ENCODE data around the gene ACTN2. TPM values are rescaled to one million over a fixed set of nuclear protein-coding genes. Genes with fewer than 3 reads are reported as not detected.

Gene ACTN2
- total RNA-seq, 1 experiment from 2014 or later, result not detected

GRCh38 chr1:236720206-236720605 lies 33.9 kb downstream of the ACTN2 start:
- Histone ChIP-seq H3K27ac (ENCODE audit: low read length) (no peak overlapping the region), H3K9me3 (ENCODE audit: low read length) (no peaks in the 10 kb centered on the region), H3K36me3 (ENCODE audit: low read depth, low read length) (no peaks in the 10 kb centered on the region), H3F3A (ENCODE audit: low read length, unreplicated experiment) (no peaks in the 10 kb centered on the region), H3K9me2 (replicated peaks; ENCODE audit: low read length) (no peaks in the 10 kb centered on the region), H3K27me3 (ENCODE audit: low read length) (peaks cover 48% of the 10 kb centered on the region), H3K4me3 (ENCODE audit: low read length) (no peak overlapping the region), H4K20me1 (ENCODE audit: low read length) (no peaks in the 10 kb centered on the region), H3K9ac (ENCODE audit: low read length) (no peak overlapping the region), H3K4me2 (ENCODE audit: low read length) (no peak overlapping the region), H3K4me1 (ENCODE audit: insufficient read depth, low read length) (no peaks in the 10 kb centered on the region), H3K79me2 (ENCODE audit: low read length) (no peaks in the 10 kb centered on the region), H2AFZ (ENCODE audit: low read length) (no peak overlapping the region)
- ChIA-PET CTCF (no interaction called here), POLR2A (ENCODE audit: unreplicated experiment) (no interaction called here)
- no peak for ATAC-seq
- intact Hi-C loops (cut with micrococcal nuclease), result no loop called here
- no peak for DNase-seq
- BruUV-seq (replicated peaks), result no TSS peak
- TF ChIP-seq EZH2phosphoT487 (IDR thresholded peaks at IDR 0.05; ENCODE audit: borderline replicate concordance, low read length) (no peak), EZH2 (IDR thresholded peaks at IDR 0.05; ENCODE audit: low read length, unreplicated experiment) (no peak)
- TF ChIP-seq, protein P1, sequence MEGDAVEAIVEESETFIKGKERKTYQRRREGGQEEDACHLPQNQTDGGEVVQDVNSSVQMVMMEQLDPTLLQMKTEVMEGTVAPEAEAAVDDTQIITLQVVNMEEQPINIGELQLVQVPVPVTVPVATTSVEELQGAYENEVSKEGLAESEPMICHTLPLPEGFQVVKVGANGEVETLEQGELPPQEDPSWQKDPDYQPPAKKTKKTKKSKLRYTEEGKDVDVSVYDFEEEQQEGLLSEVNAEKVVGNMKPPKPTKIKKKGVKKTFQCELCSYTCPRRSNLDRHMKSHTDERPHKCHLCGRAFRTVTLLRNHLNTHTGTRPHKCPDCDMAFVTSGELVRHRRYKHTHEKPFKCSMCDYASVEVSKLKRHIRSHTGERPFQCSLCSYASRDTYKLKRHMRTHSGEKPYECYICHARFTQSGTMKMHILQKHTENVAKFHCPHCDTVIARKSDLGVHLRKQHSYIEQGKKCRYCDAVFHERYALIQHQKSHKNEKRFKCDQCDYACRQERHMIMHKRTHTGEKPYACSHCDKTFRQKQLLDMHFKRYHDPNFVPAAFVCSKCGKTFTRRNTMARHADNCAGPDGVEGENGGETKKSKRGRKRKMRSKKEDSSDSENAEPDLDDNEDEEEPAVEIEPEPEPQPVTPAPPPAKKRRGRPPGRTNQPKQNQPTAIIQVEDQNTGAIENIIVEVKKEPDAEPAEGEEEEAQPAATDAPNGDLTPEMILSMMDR (conservative IDR thresholded peaks at IDR 0.05; ENCODE audit: low read depth, low read length), result no peak

DNA sequence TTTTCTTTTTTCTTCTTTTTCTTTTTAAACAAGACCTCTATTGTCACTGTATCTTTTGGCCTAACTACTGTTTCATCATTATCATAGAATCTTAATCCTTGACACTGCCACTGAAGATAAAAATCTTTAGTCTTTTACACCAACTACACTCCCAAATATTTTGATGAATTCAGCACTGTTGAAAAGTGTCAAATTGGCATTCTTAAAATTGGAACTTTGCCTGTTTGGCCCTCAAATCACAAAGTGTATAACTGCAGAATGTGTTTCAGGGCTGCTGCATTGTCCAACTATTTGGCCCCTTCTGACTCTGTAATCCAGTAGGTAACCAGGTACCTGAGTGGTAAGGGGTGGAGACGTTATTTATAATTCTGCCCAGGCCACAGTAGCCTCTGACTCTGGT lies 34.3 kb downstream of the ACTN2 start:
- no TSS peak for BruUV-seq (replicated peaks)
- Histone ChIP-seq H3K4me3 (ENCODE audit: low read length) (no peak overlapping the region), H3K27me3 (ENCODE audit: low read length) (peaks cover 48% of the 10 kb centered on the region), H3K27ac (ENCODE audit: low read length) (no peak overlapping the region), H3F3A (ENCODE audit: low read length, unreplicated experiment) (no peaks in the 10 kb centered on the region), H2AFZ (ENCODE audit: low read length) (no peak overlapping the region), H3K9me2 (replicated peaks; ENCODE audit: low read length) (no peaks in the 10 kb centered on the region), H3K36me3 (ENCODE audit: low read depth, low read length) (no peaks in the 10 kb centered on the region), H3K9me3 (ENCODE audit: low read length) (no peaks in the 10 kb centered on the region), H4K20me1 (ENCODE audit: low read length) (no peaks in the 10 kb centered on the region), H3K9ac (ENCODE audit: low read length) (no peak overlapping the region), H3K4me1 (ENCODE audit: insufficient read depth, low read length) (no peaks in the 10 kb centered on the region), H3K79me2 (ENCODE audit: low read length) (no peaks in the 10 kb centered on the region), H3K4me2 (ENCODE audit: low read length) (no peak overlapping the region)
- ChIA-PET POLR2A (ENCODE audit: unreplicated experiment) (no interaction called here), CTCF (no interaction called here)
- DNase-seq (no peak), ATAC-seq (no peak)
- TF ChIP-seq EZH2 (IDR thresholded peaks at IDR 0.05; ENCODE audit: low read length, unreplicated experiment), result no peak
- TF ChIP-seq, protein P1 (conservative IDR thresholded peaks at IDR 0.05; ENCODE audit: low read depth, low read length), result no peak
- no peak for TF ChIP-seq EZH2phosphoT487 (IDR thresholded peaks at IDR 0.05; ENCODE audit: borderline replicate concordance, low read length)
- intact Hi-C loops (cut with micrococcal nuclease), result no loop called here

- no peak for DNase-seq
- no peak overlapping the region for H3K27ac ChIP-seq (ENCODE audit: low read length)
- no peaks in the 10 kb centered on the region for H3K79me2 ChIP-seq (ENCODE audit: low read length)
- no peaks in the 10 kb centered on the region for H3K9me2 ChIP-seq (replicated peaks; ENCODE audit: low read length)
- TF ChIP-seq EZH2 (IDR thresholded peaks at IDR 0.05; ENCODE audit: low read length, unreplicated experiment) (no peak), EZH2phosphoT487 (IDR thresholded peaks at IDR 0.05; ENCODE audit: borderline replicate concordance, low read length) (no peak)
- TF ChIP-seq, protein P1 (conservative IDR thresholded peaks at IDR 0.05; ENCODE audit: low read depth, low read length), result no peak
- no peak for ATAC-seq
- no peaks in the 10 kb centered on the region for H3K4me1 ChIP-seq (ENCODE audit: insufficient read depth, low read length)
- intact Hi-C loops (cut with micrococcal nuclease), result no loop called here
- H3K4me2 ChIP-seq (ENCODE audit: low read length), result no peak overlapping the region
- no peak overlapping the region for H3K9ac ChIP-seq (ENCODE audit: low read length)
- H3K36me3 ChIP-seq (ENCODE audit: low read depth, low read length), result no peaks in the 10 kb centered on the region
- no peaks in the 10 kb centered on the region for H3K9me3 ChIP-seq (ENCODE audit: low read length)
- no peak overlapping the region for H3K4me3 ChIP-seq (ENCODE audit: low read length)
- peaks cover 65% of the 10 kb centered on the region for H3K27me3 ChIP-seq (ENCODE audit: low read length)
- no peaks in the 10 kb centered on the region for H3F3A ChIP-seq (ENCODE audit: low read length, unreplicated experiment)
- CTCF ChIA-PET, result no interaction called here
- no peaks in the 10 kb centered on the region for H4K20me1 ChIP-seq (ENCODE audit: low read length)
- POLR2A ChIA-PET (ENCODE audit: unreplicated experiment), result no interaction called here
- no peak overlapping the region for H2AFZ ChIP-seq (ENCODE audit: low read length)
- no TSS peak for BruUV-seq (replicated peaks)
Measured at GRCh38 chr1:236724049-236724448, 37.8 kb downstream of the ACTN2 start.

All from PC-3 (cell line).